Measurements from ENCODE around the gene LDLRAD4. TPM values are rescaled to one million over a fixed set of nuclear protein-coding genes. Genes with fewer than 3 reads are reported as not detected.

The LDLRAD4 gene
- total RNA-seq, 4 donors from 2014 or later, result 20.4 to 40.4 (median 35.3) TPM

- H3K9me3 ChIP-seq, result no peaks in the 10 kb centered on the region
- H3K4me1 ChIP-seq, result peaks cover 23 to 36% (median 32%) of the 10 kb centered on the region in 4 donors
- intact Hi-C loops (cut with DNase I), result no loop called here
- no peak overlapping the region for H3K27ac ChIP-seq (replicated peaks in 1 of 4)
- no peak for TF ChIP-seq EP300 (IDR thresholded peaks at IDR 0.05)
- no peak for TF ChIP-seq POLR2A (IDR thresholded peaks at IDR 0.05; ENCODE audit: low read depth)
- TF ChIP-seq POLR2AphosphoS5 (IDR thresholded peaks at IDR 0.05), result no peak
- TF ChIP-seq CTCF (IDR thresholded peaks at IDR 0.05), result no peak
- no peak for DNase-seq (ENCODE audit: extremely low spot score)
- H3K4me3 ChIP-seq, result no peak overlapping the region
- 91% methylated on average over 12 of the region's 12 CpGs for WGBS
- H3K36me3 ChIP-seq, result peaks cover 0 to 2% (median 0%) of the 10 kb centered on the region in 4 donors
- no peaks in the 10 kb centered on the region for H3K27me3 ChIP-seq
These were observed 173.6 kb downstream of the LDLRAD4 start for GRCh38 chr18:13392029-13392750.

GRCh38 chr18:13392899-13393298, 174.3 kb downstream of the LDLRAD4 start:
- H3K4me1 ChIP-seq, result peaks cover 16 to 29% (median 26%) of the 10 kb centered on the region in 4 donors
- no peak overlapping the region for H3K4me3 ChIP-seq
- peaks cover 0 to 4% (median 1%) of the 10 kb centered on the region in 4 donors for H3K36me3 ChIP-seq
- H3K9me3 ChIP-seq, result no peaks in the 10 kb centered on the region
- no peak overlapping the region for H3K27ac ChIP-seq (replicated peaks in 1 of 4)
- no peaks in the 10 kb centered on the region for H3K27me3 ChIP-seq
- intact Hi-C loops (cut with DNase I), result no loop called here
- TF ChIP-seq EP300 (IDR thresholded peaks at IDR 0.05), result no peak
- TF ChIP-seq POLR2A (IDR thresholded peaks at IDR 0.05; ENCODE audit: low read depth), result no peak
- TF ChIP-seq POLR2AphosphoS5 (IDR thresholded peaks at IDR 0.05), result no peak
- TF ChIP-seq CTCF (IDR thresholded peaks at IDR 0.05), result no peak
- no peak for DNase-seq (ENCODE audit: extremely low spot score)
- 86% methylated on average over 8 of the region's 8 CpGs for WGBS

- Histone ChIP-seq H3K4me3 (no peak overlapping the region), H3K4me1 (peaks cover 12 to 24% (median 22%) of the 10 kb centered on the region in 4 donors), H3K9me3 (no peaks in the 10 kb centered on the region), H3K27ac (replicated peaks in 1 of 4) (no peak overlapping the region), H3K36me3 (peaks cover 0 to 6% (median 1%) of the 10 kb centered on the region in 4 donors), H3K27me3 (no peaks in the 10 kb centered on the region)
- WGBS, result 92% methylated on average over 10 of the region's 11 CpGs
- intact Hi-C loops (cut with DNase I), result no loop called here
- no peak for TF ChIP-seq EP300 (IDR thresholded peaks at IDR 0.05)
- DNase-seq (ENCODE audit: extremely low spot score), result no peak
These were observed 174.8 kb downstream of the LDLRAD4 start for GRCh38 chr18:13393338-13393737.

- peaks cover 0 to 6% (median 1%) of the 10 kb centered on the region in 4 donors for H3K36me3 ChIP-seq
- no peaks in the 10 kb centered on the region for H3K27me3 ChIP-seq
- intact Hi-C loops (cut with DNase I), result no loop called here
- no peaks in the 10 kb centered on the region for H3K9me3 ChIP-seq
- DNase-seq (ENCODE audit: extremely low spot score), result no peak
- peaks cover 0 to 13% (median 8%) of the 10 kb centered on the region in 4 donors for H3K4me1 ChIP-seq
- TF ChIP-seq POLR2AphosphoS5 (IDR thresholded peaks at IDR 0.05) (no peak), CTCF (IDR thresholded peaks at IDR 0.05) (no peak), POLR2A (IDR thresholded peaks at IDR 0.05; ENCODE audit: low read depth) (no peak), EP300 (IDR thresholded peaks at IDR 0.05) (no peak)
- no peak overlapping the region for H3K4me3 ChIP-seq
- 79% methylated on average over 3 of the region's 3 CpGs for WGBS
- H3K27ac ChIP-seq (replicated peaks in 1 of 4), result no peak overlapping the region
These were observed 176.2 kb downstream of the LDLRAD4 start for GRCh38 chr18:13394801-13395200.

- no peaks in the 10 kb centered on the region for H3K27me3 ChIP-seq
- H3K4me1 ChIP-seq, result peaks cover 0 to 11% (median 4%) of the 10 kb centered on the region in 4 donors
- TF ChIP-seq POLR2A (IDR thresholded peaks at IDR 0.05; ENCODE audit: low read depth) (no peak), POLR2AphosphoS5 (IDR thresholded peaks at IDR 0.05) (no peak), CTCF (IDR thresholded peaks at IDR 0.05) (no peak)
- peaks cover 0 to 6% (median 1%) of the 10 kb centered on the region in 4 donors for H3K36me3 ChIP-seq
- H3K4me3 ChIP-seq, result no peak overlapping the region
- WGBS, result 94% methylated on average over 21 of the region's 22 CpGs
- H3K9me3 ChIP-seq, result no peaks in the 10 kb centered on the region
- no peak for DNase-seq (ENCODE audit: extremely low spot score)
- intact Hi-C loops (cut with DNase I), result no loop called here
- no peak overlapping the region for H3K27ac ChIP-seq (replicated peaks in 1 of 4)
These were observed 177.0 kb downstream of the LDLRAD4 start for GRCh38 chr18:13395577-13395976.
